ENCODE measurements around the gene DOCK3. TPM values are rescaled to one million over a fixed set of nuclear protein-coding genes. Genes with fewer than 3 reads are reported as not detected.

Gene DOCK3
- total and polyA plus RNA-seq, 2 of the 4 experiments (the other 2 are of a cell fraction), result under 0.01 to 0.12 TPM

- Histone ChIP-seq H3K79me1 (ENCODE audit: low read depth in 1 of 2, low read length in 2 of 2) (peaks cover 6 to 7% of the 10 kb centered on the region in 2 experiments), H3K36me3 (ENCODE audit: control insufficient read depth, insufficient read depth, low read length) (no peaks in the 10 kb centered on the region), H3K4me3 (ENCODE audit: insufficient read depth, low read depth, low read length) (no peak overlapping the region)
Observed at GRCh38 chr3:51378726-51379125, 704.0 kb downstream of the DOCK3 start.

More at GRCh38 chr3:51378726-51379125, 704.0 kb downstream of the DOCK3 start:
- H2BK15ac ChIP-seq (ENCODE audit: low read depth, low read length), result no peak overlapping the region
- H3K18ac ChIP-seq (ENCODE audit: low read depth, low read length), result no peak overlapping the region
- H2BK20ac ChIP-seq (ENCODE audit: low read depth, low read length), result no peak overlapping the region
- WGBS, 2 experiments (ENCODE audit: extremely low coverage in 2 of 2, insufficient read length in 1 of 2), result no CpG with 5 or more reads among the region's 2 CpGs
- no peak for DNase-seq
- no peak overlapping the region for H4K5ac ChIP-seq (ENCODE audit: low read depth, low read length)
- POLR2A ChIA-PET (ENCODE audit: unreplicated experiment), result no interaction called here
- no peak overlapping the region for H3K14ac ChIP-seq (replicated peaks; ENCODE audit: low read depth, low read length)
- no peaks in the 10 kb centered on the region for H3K4me1 ChIP-seq (ENCODE audit: control insufficient read depth, insufficient read depth, low read length)
- H3K27ac ChIP-seq (ENCODE audit: insufficient read depth, low read length), result no peak overlapping the region
- H3K23ac ChIP-seq (ENCODE audit: low read depth, low read length), result no peak overlapping the region
- H3K4me2 ChIP-seq (ENCODE audit: low read depth, low read length), result no peak overlapping the region
- no peak overlapping the region for H2AK5ac ChIP-seq (ENCODE audit: low read depth, low read length)
- no TSS peak for BruUV-seq (replicated peaks)
- no peaks in the 10 kb centered on the region for H3K9me3 ChIP-seq (ENCODE audit: control insufficient read depth, insufficient read depth, low read length)
- CTCF ChIA-PET, result no interaction called here
- no peak overlapping the region for H3K9ac ChIP-seq (ENCODE audit: low read depth, low read length)
- no peak overlapping the region for H2AK9ac ChIP-seq (replicated peaks; ENCODE audit: low read depth, low read length, poor library complexity)
- intact Hi-C loops (cut with micrococcal nuclease), result no loop called here
- no peak overlapping the region for H2BK5ac ChIP-seq (ENCODE audit: low read depth, low read length, poor library complexity, severe bottlenecking)
- H4K8ac ChIP-seq (ENCODE audit: low read depth in 2 of 2, low read length in 2 of 2), result no peak overlapping the region
- ATAC-seq (ENCODE audit: low read depth), result no peak
- no peak overlapping the region for H2BK120ac ChIP-seq (ENCODE audit: low read depth, low read length)
- peaks cover 6% of the 10 kb centered on the region for H3K27me3 ChIP-seq (ENCODE audit: control insufficient read depth, insufficient read depth, low read length)
- in situ Hi-C loops (cut with MboI; ENCODE audit: low sequenced_read_pairs), result loop anchor here (10.0 to 25.0 kb wide), 3 partner anchors 414 to 1041 kb away; partner anchors contain the start of genes PARP3, RASSF1, RRP9 and TUSC2
- H4K91ac ChIP-seq (ENCODE audit: insufficient read depth, low read depth, low read length), result no peak overlapping the region
- no peaks in the 10 kb centered on the region for H3K9me1 ChIP-seq (ENCODE audit: insufficient read depth, low read length)
- H4K20me1 ChIP-seq (ENCODE audit: insufficient read depth, low read length), result no peaks in the 10 kb centered on the region
- no peak overlapping the region for H3K56ac ChIP-seq (ENCODE audit: extremely low read depth, insufficient read depth, low read length)
- no peak overlapping the region for H3K4ac ChIP-seq (ENCODE audit: low read depth, low read length)
- H2AFZ ChIP-seq (replicated peaks; ENCODE audit: low read length, poor library complexity), result no peak overlapping the region
- dilution Hi-C loops (cut with HindIII; ENCODE audit: low sequenced_read_pairs, unreplicated experiment), result no loop called here
- TF ChIP-seq USF2 (IDR thresholded peaks at IDR 0.05; ENCODE audit: low read depth, low read length) (no peak), MXI1 (IDR thresholded peaks at IDR 0.05; ENCODE audit: borderline replicate concordance, low read depth, low read length) (no peak), CTCF (conservative IDR thresholded peaks at IDR 0.05; ENCODE audit: low read depth, low read length) (no peak), NFE2L2 (IDR thresholded peaks at IDR 0.05; ENCODE audit: low read depth, low read length) (no peak), RFX5 (IDR thresholded peaks at IDR 0.05; ENCODE audit: low read depth, low read length) (no peak), ELK1 (IDR thresholded peaks at IDR 0.05; ENCODE audit: borderline replicate concordance, low read depth, low read length) (no peak), MAFK (IDR thresholded peaks at IDR 0.05; ENCODE audit: low read depth, low read length) (no peak), SMC3 (IDR thresholded peaks at IDR 0.05; ENCODE audit: low read depth, low read length) (no peak), FOS (IDR thresholded peaks at IDR 0.05; ENCODE audit: low read depth, low read length) (no peak), RAD21 (IDR thresholded peaks at IDR 0.05; ENCODE audit: low read length) (no peak), RCOR1 (IDR thresholded peaks at IDR 0.05; ENCODE audit: insufficient replicate concordance, low read length) (no peak), CHD1 (IDR thresholded peaks at IDR 0.05; ENCODE audit: low read depth, low read length) (no peak), POLR2A (IDR thresholded peaks at IDR 0.05; ENCODE audit: low read depth, low read length) (no peak), BHLHE40 (IDR thresholded peaks at IDR 0.05; ENCODE audit: low read depth, low read length) (no peak), CEBPB (IDR thresholded peaks at IDR 0.05; ENCODE audit: low read depth, low read length) (no peak)

Data from IMR-90 (cell line).